Left lung (tissue), 10 donors: ENCODE data around the gene SLC24A4. TPM values are rescaled to one million over a fixed set of nuclear protein-coding genes. Genes with fewer than 3 reads are reported as not detected.

Experiments
- ATAC-seq: fragments of 200-7000 bp; cut with Tn5 transposase; one replicate; pipeline ENCODE4 v1.9.1; 2020; ENCODE audit warnings: moderate library complexity
- DNase-seq, 4 donors: peaks; one replicate each; pipeline ENCODE4 v3.0.0-alpha.2; 2013 to 2020
- H3K27ac ChIP-seq, 2 donors: fragments of 200-600 bp; sonication (generic) in 1 of 2; one replicate each; pipeline versions ENCODE4 v1.5.0 to v1.8.0; 2020 to 2021
- H3K27me3 ChIP-seq, 2 donors: fragments of 200-600 bp; sonication (generic) in 1 of 2; one replicate each; pipeline versions ENCODE4 v1.5.0 to v1.8.0; 2020 to 2021
- H3K36me3 ChIP-seq, 2 donors: fragments of 200-600 bp; sonication (generic) in 1 of 2; one replicate each; pipeline versions ENCODE4 v1.5.0 to v1.8.0; 2020 to 2021
- H3K4me1 ChIP-seq, 2 donors: fragments of 200-600 bp; one replicate each; pipeline ENCODE4 v1.8.0; 2021
- H3K4me3 ChIP-seq, 2 donors: fragments of 200-600 bp; sonication (generic) in 1 of 2; one replicate each; pipeline versions ENCODE4 v1.5.0 to v1.8.0; 2020 to 2021; ENCODE audit warnings: mild to moderate bottlenecking in 1 of 2
- H3K9me3 ChIP-seq, 2 donors: fragments of 200-600 bp; sonication (generic) in 1 of 2; one replicate each; pipeline versions ENCODE4 v1.5.0 to v1.8.0; 2020 to 2021
- intact Hi-C, 2 donors: fragments of 100-400 bp; cut with DNase I; formaldehyde crosslinking; loops; one replicate each; pipeline versions ENCODE4 v1.11.2 to v1.14.2; 2022
- polyA plus RNA-seq, 6 donors: library from polyadenylated mRNA; unstranded; fragments of 120-200 nt; gene quantifications; one replicate each; pipeline ENCODE4 v1.2.1, GENCODE V29; 2013; ENCODE audit not compliant: insufficient read length in 6 of 6
- total RNA-seq, 2 donors: library from RNA; stranded (reverse); fragmentation: NEBNext Ultra II Directional; extraction: Animal tissue kit (Norgen Biotek cat#: 25700); gene quantifications; one replicate each; pipeline ENCODE4 v1.2.1, GENCODE V29; 2021
- TF ChIP-seq, protein P1 (sequence below), 2 donors: fragments of 200-600 bp; sonication (generic) in 1 of 2; IDR thresholded peaks; one replicate each; pipeline versions ENCODE4 v1.5.0 to v1.8.0; 2021; ENCODE audit warnings: antibody characterized with exemption in 2 of 2
- donor health status: DM: no; HTN: yes; CAD: no.
- donor health status: DM: no; HTN: no; CAD: no.

Gene SLC24A4
- total and polyA plus RNA-seq, 8 donors: 0.25 to 2.0 (median 0.47) TPM

DNA sequence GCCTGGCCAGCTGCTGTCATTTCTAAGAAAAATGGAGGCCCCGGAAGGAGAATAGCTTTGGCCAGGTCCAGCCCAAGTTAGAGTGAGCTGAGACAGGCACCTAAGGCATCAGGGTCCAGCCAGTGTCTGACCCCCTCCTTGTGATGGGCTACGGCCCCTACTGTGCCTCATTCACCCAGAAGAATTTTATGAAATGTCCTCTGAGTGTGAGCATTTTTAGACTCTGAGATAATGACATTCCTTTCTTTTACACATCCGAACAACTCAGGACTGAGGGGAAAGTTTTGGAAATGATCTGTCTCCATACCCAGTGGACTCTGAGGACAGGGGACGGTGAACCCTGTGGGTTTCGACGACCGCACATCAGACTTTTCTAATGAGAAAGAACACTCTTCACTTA is 50.4 kb downstream of the SLC24A4 start:
- TF ChIP-seq, protein P1, sequence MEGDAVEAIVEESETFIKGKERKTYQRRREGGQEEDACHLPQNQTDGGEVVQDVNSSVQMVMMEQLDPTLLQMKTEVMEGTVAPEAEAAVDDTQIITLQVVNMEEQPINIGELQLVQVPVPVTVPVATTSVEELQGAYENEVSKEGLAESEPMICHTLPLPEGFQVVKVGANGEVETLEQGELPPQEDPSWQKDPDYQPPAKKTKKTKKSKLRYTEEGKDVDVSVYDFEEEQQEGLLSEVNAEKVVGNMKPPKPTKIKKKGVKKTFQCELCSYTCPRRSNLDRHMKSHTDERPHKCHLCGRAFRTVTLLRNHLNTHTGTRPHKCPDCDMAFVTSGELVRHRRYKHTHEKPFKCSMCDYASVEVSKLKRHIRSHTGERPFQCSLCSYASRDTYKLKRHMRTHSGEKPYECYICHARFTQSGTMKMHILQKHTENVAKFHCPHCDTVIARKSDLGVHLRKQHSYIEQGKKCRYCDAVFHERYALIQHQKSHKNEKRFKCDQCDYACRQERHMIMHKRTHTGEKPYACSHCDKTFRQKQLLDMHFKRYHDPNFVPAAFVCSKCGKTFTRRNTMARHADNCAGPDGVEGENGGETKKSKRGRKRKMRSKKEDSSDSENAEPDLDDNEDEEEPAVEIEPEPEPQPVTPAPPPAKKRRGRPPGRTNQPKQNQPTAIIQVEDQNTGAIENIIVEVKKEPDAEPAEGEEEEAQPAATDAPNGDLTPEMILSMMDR (IDR thresholded peaks at IDR 0.05): no peak
- H3K36me3 ChIP-seq: no peaks in the 10 kb centered on the region
- intact Hi-C loops: no loop called here
- ATAC-seq (no peak), DNase-seq (no peak)
- H3K27ac ChIP-seq: no peak overlapping the region
- H3K4me3 ChIP-seq: no peak overlapping the region
- no peaks in the 10 kb centered on the region for H3K27me3 ChIP-seq
- H3K4me1 ChIP-seq: no peaks in the 10 kb centered on the region
- no peaks in the 10 kb centered on the region for H3K9me3 ChIP-seq

DNA sequence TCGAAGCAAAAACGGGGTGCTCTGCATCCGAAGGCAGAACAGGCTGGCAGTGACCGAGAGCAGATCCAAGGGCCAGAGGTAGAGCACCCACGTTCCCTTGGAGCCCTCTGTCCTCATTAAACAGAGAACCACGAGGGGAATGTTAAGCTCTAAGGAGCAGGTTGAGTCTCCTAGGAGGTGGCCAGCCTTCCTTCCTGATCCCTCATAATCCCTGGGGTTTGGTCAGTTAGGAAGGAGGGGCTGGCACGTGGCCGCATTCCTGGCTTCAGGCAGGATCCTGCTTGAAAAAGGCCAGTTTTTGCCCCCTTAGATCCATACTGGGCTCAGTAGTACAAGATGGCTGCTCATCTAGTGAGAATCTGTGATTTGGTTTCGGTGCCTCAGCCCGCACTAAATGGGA is 57.2 kb downstream of the SLC24A4 start:
- Histone ChIP-seq H3K36me3 (no peaks in the 10 kb centered on the region), H3K27me3 (no peaks in the 10 kb centered on the region), H3K27ac (no peak overlapping the region), H3K4me3 (no peak overlapping the region), H3K9me3 (no peaks in the 10 kb centered on the region), H3K4me1 (peaks cover 0 to 5% of the 10 kb centered on the region in 2 donors)
- TF ChIP-seq, protein P1 (IDR thresholded peaks at IDR 0.05): no peak
- ATAC-seq (no peak), DNase-seq (no peak)
- intact Hi-C loops: no loop called here

DNA sequence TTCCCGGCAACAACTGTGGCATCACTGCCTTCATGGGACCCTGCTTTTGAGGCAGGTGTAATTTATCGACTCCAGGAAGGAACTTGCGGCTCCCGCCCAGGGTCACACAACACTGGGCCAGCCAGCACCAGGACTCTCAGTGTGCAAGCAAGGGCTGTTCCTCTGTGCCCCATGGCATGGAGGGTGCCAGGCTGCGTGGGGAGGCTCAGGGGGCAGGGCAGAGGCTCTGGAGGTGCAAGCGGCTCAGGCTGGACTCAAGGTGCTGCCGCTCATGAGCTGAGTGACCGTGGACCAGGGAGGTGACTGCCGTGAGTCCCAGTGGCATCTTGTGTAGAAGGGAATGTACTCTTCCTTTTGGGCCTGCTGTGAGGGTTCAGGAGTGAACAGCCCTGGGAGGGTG is 57.6 kb downstream of the SLC24A4 start:
- Histone ChIP-seq H3K36me3 (no peaks in the 10 kb centered on the region), H3K4me1 (peaks cover 0 to 10% of the 10 kb centered on the region in 2 donors), H3K27me3 (no peaks in the 10 kb centered on the region), H3K9me3 (no peaks in the 10 kb centered on the region), H3K4me3 (no peak overlapping the region), H3K27ac (no peak overlapping the region)
- TF ChIP-seq, protein P1 (IDR thresholded peaks at IDR 0.05): no peak
- no peak for DNase-seq
- no peak for ATAC-seq
- intact Hi-C loops: no loop called here

DNA sequence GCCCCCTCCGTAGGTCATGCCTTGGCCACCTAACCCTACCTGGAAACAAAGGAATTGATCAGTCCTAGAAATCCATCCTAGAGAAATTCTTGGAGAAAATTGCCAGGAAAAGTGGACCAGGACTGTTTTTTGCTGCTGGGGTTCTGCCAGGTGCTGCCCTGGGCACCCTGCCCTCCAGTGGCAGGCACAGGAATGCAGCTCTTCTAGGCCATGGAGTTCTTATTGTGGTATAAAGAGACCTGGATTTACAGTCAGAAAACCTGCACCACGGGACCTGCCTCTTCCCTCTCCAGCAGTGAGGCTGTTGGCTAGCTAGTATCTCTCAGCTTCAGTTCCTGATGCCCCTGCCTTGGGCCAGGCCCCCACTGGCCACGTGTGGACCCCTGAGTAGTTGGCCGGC is 59.7 kb downstream of the SLC24A4 start:
- H3K36me3 ChIP-seq: no peaks in the 10 kb centered on the region
- H3K27me3 ChIP-seq: no peaks in the 10 kb centered on the region
- peak; percentile 55 for ATAC-seq
- intact Hi-C loops: no loop called here
- H3K4me1 ChIP-seq: peaks cover 0 to 27% of the 10 kb centered on the region in 2 donors
- TF ChIP-seq, protein P1 (IDR thresholded peaks at IDR 0.05): peak in 1 of 2 donors; percentile 10
- no peak overlapping the region for H3K4me3 ChIP-seq
- no peak overlapping the region for H3K27ac ChIP-seq
- no peaks in the 10 kb centered on the region for H3K9me3 ChIP-seq
- no peak for DNase-seq

DNA sequence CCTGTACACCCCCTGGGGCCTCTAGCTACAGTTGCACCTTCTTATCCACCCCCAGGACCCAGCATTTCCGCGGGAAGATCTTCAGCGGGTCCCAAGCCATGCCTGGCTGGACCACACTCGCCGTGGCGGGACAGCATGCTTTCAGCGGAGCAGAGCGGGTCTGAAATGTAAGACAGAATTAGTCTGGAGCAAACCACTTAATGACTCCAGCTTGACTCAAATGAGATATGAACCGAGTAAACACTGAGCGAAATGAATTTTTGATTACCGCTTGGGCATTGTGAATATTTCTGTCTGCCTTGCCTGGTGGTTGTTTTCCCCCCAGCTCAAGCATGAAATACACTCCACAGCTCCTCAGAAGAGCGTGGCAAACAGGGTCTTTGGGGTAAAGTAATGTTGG is 60.8 kb downstream of the SLC24A4 start:
- TF ChIP-seq, protein P1 (IDR thresholded peaks at IDR 0.05): no peak
- Histone ChIP-seq H3K4me1 (peaks cover 0 to 31% of the 10 kb centered on the region in 2 donors), H3K36me3 (no peaks in the 10 kb centered on the region), H3K27me3 (no peaks in the 10 kb centered on the region), H3K27ac (no peak overlapping the region), H3K4me3 (no peak overlapping the region), H3K9me3 (no peaks in the 10 kb centered on the region)
- intact Hi-C loops: no loop called here
- ATAC-seq: no peak
- peak in 2 of 4 donors; percentile 35 to 47 for DNase-seq
